Endothelial cell of umbilical vein (primary cell): ENCODE measurements around the gene KAT2B. TPM values are rescaled to one million over a fixed set of nuclear protein-coding genes. Genes with fewer than 3 reads are reported as not detected.

ENCODE experiments used
- BruUV-seq: library from RNA; stranded (reverse); fragments of 400-500 nt; replicated peaks from 2 replicates; lab custom pipeline; 2021; lab: Mats Ljungman, UMichigan
- CTCF ChIA-PET: fragments of 300-600, 350-600 bp; sonication (Branson Sonifier 250); formaldehyde crosslinking; loops from one replicate; lab custom pipeline; 2021; ENCODE audit warnings: antibody characterized with exemption, inconsistent platforms; lab: Charles Lee
- POLR2A ChIA-PET: fragments of 300-600, 350-600 bp; sonication (Branson Sonifier 250); formaldehyde crosslinking; loops from one replicate; lab custom pipeline; 2021; ENCODE audit warnings: antibody characterized with exemption, inconsistent platforms; lab: Charles Lee
- DNase-seq: peaks from one replicate; pipeline ENCODE4 v3.0.0-alpha.2; 2011; ENCODE audit warnings: low read depth, low spot score
- FAIRE-seq: peaks from 2 replicates; lab custom pipeline; 2011; peaks lifted over from hg19 to GRCh38; lab: Jason Lieb, UNC
- H2AFZ ChIP-seq: 2 replicates; pipeline ENCODE4 v1.6.0; 2012; ENCODE audit warnings: low read depth, low read length, control low read depth, inconsistent platforms
- H3K27ac ChIP-seq: 2 replicates; pipeline ENCODE4 v1.5.1; 2011; ENCODE audit warnings: low read depth, mild to moderate bottlenecking, control low read depth, low read length, moderate library complexity; ENCODE audit not compliant: insufficient read depth
- H3K27me3 ChIP-seq, 2 experiments: 2 replicates each; pipeline versions ENCODE4 v1.6.0 to v1.6.1; 2011; ENCODE audit warnings: low read length in 2 of 2, mixed read lengths in 1 of 2; ENCODE audit not compliant: control insufficient read depth in 2 of 2, insufficient read depth in 2 of 2
- H3K36me3 ChIP-seq, 2 experiments: 2 replicates in 1 of 2; 3 replicates in 1 of 2; pipeline ENCODE4 v1.5.1; 2011; ENCODE audit warnings: low read length in 2 of 2, mild to moderate bottlenecking in 1 of 2, moderate library complexity in 1 of 2; ENCODE audit not compliant: control insufficient read depth in 2 of 2, insufficient read depth in 2 of 2; ENCODE audit errors: extremely low read depth in 1 of 2
- H3K4me1 ChIP-seq: 3 replicates; pipeline ENCODE4 v1.5.1; 2011; ENCODE audit warnings: mild to moderate bottlenecking, low read length; ENCODE audit not compliant: control insufficient read depth, insufficient read depth; ENCODE audit errors: extremely low read depth
- H3K4me2 ChIP-seq: 2 replicates; pipeline ENCODE4 v1.6.1; 2011; ENCODE audit warnings: low read length, control low read depth, mixed read lengths; ENCODE audit not compliant: insufficient read depth
- H3K4me3 ChIP-seq, 3 experiments: fragments of 200-600 bp in 1 of 3; sonication (generic), shearing (Covaris generic) in 1 of 3; replicated peaks in 1 of 3; 2 replicates each; pipeline ENCODE4 v1.5.1; 2011 to 2016; ENCODE audit warnings: control low read depth in 3 of 3, low read length in 3 of 3, mild to moderate bottlenecking in 2 of 3, inconsistent platforms in 1 of 3, low read depth in 1 of 3, moderate library complexity in 1 of 3; ENCODE audit not compliant: insufficient read depth in 1 of 3
- H3K79me2 ChIP-seq: 2 replicates; pipeline ENCODE4 v1.6.0; 2012; ENCODE audit warnings: low read length, inconsistent platforms; ENCODE audit not compliant: control insufficient read depth, insufficient read depth
- H3K9ac ChIP-seq: replicated peaks from 2 replicates; pipeline ENCODE3; 2011; ENCODE audit warnings: low read length, control low read depth; ENCODE audit not compliant: insufficient read depth; ENCODE audit errors: extremely low read depth
- H3K9me1 ChIP-seq: replicated peaks from 3 replicates; pipeline ENCODE4 v1.6.0; 2011; ENCODE audit warnings: mild to moderate bottlenecking, low read length; ENCODE audit not compliant: control insufficient read depth, insufficient read depth; ENCODE audit errors: extremely low read depth
- H3K9me3 ChIP-seq: replicated peaks from 2 replicates; pipeline ENCODE4 v1.5.1; 2012; ENCODE audit warnings: low read length, inconsistent platforms; ENCODE audit not compliant: control insufficient read depth, insufficient read depth
- H4K20me1 ChIP-seq: replicated peaks from 2 replicates; pipeline ENCODE3; 2011; ENCODE audit warnings: mild to moderate bottlenecking, low read length; ENCODE audit not compliant: control insufficient read depth, insufficient read depth; ENCODE audit errors: extremely low read depth
- FOS ChIP-seq: IDR thresholded peaks from 2 replicates; pipeline ENCODE4 v1.6.1; 2011; ENCODE audit warnings: mild to moderate bottlenecking, low read length, moderate library complexity, borderline replicate concordance; ENCODE audit not compliant: insufficient read depth
- GATA2 ChIP-seq: IDR thresholded peaks from 2 replicates; pipeline ENCODE4 v1.7.0; 2011; ENCODE audit warnings: low read depth, mild to moderate bottlenecking, moderate library complexity, mixed read lengths, low read length; ENCODE audit not compliant: insufficient read length, insufficient read depth
- JUN ChIP-seq: IDR thresholded peaks from 2 replicates; pipeline ENCODE4 v1.6.1; 2011; ENCODE audit warnings: borderline replicate concordance, low read depth; ENCODE audit not compliant: insufficient read length, insufficient read depth
- MAX ChIP-seq: IDR thresholded peaks from 2 replicates; pipeline ENCODE4 v1.6.1; 2011; ENCODE audit not compliant: insufficient read depth, insufficient read length
- MYC ChIP-seq: IDR thresholded peaks from one replicate; pipeline ENCODE4 v1.6.1; 2011; ENCODE audit warnings: mild to moderate bottlenecking, low read depth, low read length
- POLR2AphosphoS5 ChIP-seq: IDR thresholded peaks from 2 replicates; pipeline ENCODE4 v1.6.1; 2012; ENCODE audit warnings: low read depth, mild to moderate bottlenecking, control low read depth, low read length, moderate library complexity; ENCODE audit not compliant: insufficient read depth
- dilution Hi-C: fragments of 300-500 bp; cut with MboI; formaldehyde crosslinking; loops from one replicate; pipeline ENCODE4 v1.15.0; 2019; ENCODE audit warnings: low sequenced_read_pairs; ENCODE audit not compliant: extremely low pct_ligation_motif_present
- intact Hi-C: fragments of 100-400 bp; cut with micrococcal nuclease; formaldehyde crosslinking; loops from one replicate; pipeline ENCODE4 v1.10.0; 2022
- polyA plus RNA-seq, 4 experiments: library from polyadenylated mRNA; depleted of rRNA in 3 of 4; stranded (reverse) in 3 of 4; unstranded in 1 of 4; fragments of >200 nt; gene quantifications; 2 replicates each; pipeline versions ENCODE4 v1.2.1 to v1.2.3, GENCODE V29; 2011 to 2012; ENCODE audit warnings: missing spikeins in 1 of 4
- total RNA-seq: library from RNA; stranded (reverse); gene quantifications from 2 replicates; pipeline ENCODE4 v1.2.3, GENCODE V29; 2021
- TF ChIP-seq, protein P1 (sequence below), 2 donors: IDR thresholded peaks; 1 replicate in 1 of 2; 2 replicates in 1 of 2; pipeline ENCODE4 v1.5.1; 2011; ENCODE audit warnings: low read length in 2 of 2, mild to moderate bottlenecking in 2 of 2, moderate library complexity in 2 of 2, control low read depth in 1 of 2, inconsistent platforms in 1 of 2, low read depth in 1 of 2; ENCODE audit not compliant: insufficient read depth in 1 of 2; ENCODE audit errors: extremely low read depth in 1 of 2

Gene KAT2B
- total and polyA plus RNA-seq, 2 donors (not counting 3 experiments of a cell fraction or from before 2014, with no cell fraction given) = 2.6 to 11.0 TPM

DNA sequence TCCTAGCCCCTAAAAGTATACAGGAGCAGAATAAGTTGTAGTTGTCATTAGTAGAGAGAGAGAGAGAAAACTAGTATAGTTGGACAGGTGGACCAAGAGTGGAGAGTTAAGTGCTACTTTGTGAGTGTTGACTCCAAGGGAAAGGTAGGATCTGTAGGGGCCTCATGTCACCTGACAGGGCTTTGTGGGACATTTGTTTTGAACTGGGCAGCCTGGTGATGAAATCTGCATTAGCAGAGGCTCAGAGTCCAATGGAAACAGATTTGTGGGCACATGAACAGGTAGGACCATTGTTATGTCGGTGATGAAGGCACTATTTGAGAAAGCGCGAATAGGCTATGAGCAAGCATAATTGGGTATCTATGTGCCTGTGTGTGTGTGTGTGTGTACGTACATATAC, 102.3 kb downstream of the KAT2B start:
- Histone ChIP-seq H3K4me2 (no peak overlapping the region), H3K4me3 (no peak overlapping the region), H3K4me1 (no peaks in the 10 kb centered on the region), H3K36me3 (no peaks in the 10 kb centered on the region), H3K9me1 (no peaks in the 10 kb centered on the region), H2AFZ (no peak overlapping the region), H4K20me1 (no peaks in the 10 kb centered on the region), H3K9me3 (no peaks in the 10 kb centered on the region), H3K27me3 (no peaks in the 10 kb centered on the region), H3K79me2 (no peaks in the 10 kb centered on the region), H3K9ac (no peak overlapping the region), H3K27ac (no peak overlapping the region)
- BruUV-seq = no TSS peak
- intact Hi-C loops = no loop called here
- FAIRE-seq (no peak), DNase-seq (no peak)
- CTCF ChIA-PET = no interaction called here
- dilution Hi-C loops = no loop called here
- POLR2A ChIA-PET = no interaction called here
- TF ChIP-seq POLR2AphosphoS5 (no peak), MYC (no peak), FOS (no peak), JUN (no peak), GATA2 (no peak), MAX (no peak)
- TF ChIP-seq, protein P1, sequence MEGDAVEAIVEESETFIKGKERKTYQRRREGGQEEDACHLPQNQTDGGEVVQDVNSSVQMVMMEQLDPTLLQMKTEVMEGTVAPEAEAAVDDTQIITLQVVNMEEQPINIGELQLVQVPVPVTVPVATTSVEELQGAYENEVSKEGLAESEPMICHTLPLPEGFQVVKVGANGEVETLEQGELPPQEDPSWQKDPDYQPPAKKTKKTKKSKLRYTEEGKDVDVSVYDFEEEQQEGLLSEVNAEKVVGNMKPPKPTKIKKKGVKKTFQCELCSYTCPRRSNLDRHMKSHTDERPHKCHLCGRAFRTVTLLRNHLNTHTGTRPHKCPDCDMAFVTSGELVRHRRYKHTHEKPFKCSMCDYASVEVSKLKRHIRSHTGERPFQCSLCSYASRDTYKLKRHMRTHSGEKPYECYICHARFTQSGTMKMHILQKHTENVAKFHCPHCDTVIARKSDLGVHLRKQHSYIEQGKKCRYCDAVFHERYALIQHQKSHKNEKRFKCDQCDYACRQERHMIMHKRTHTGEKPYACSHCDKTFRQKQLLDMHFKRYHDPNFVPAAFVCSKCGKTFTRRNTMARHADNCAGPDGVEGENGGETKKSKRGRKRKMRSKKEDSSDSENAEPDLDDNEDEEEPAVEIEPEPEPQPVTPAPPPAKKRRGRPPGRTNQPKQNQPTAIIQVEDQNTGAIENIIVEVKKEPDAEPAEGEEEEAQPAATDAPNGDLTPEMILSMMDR (IDR thresholded peaks at IDR 0.05; ENCODE audit: extremely low read depth in 1 of 2, insufficient read depth in 1 of 2, low read depth in 1 of 2, low read length in 2 of 2) = no peak
